T47D (cell line): ENCODE results near the gene ALCAM.

Experiments used
- DNase-seq, 2 experiments: peaks; one replicate each; pipeline versions ENCODE4 v3.0.0 to v3.0.0-alpha.2; 2011 to 2012; ENCODE audit warnings: low read depth in 1 of 2, low spot score in 1 of 2
- JUND ChIP-seq: IDR thresholded peaks from 2 replicates; pipeline ENCODE4 v1.6.1; 2012; ENCODE audit warnings: low read depth
- in situ Hi-C: cut with HindIII; loops from 2 replicates; pipeline ENCODE4 v1.10.0; 2016; ENCODE audit warnings: low sequenced_read_pairs, low pct_unique_long_range_greater_than_20kb

Gene ALCAM

DNA sequence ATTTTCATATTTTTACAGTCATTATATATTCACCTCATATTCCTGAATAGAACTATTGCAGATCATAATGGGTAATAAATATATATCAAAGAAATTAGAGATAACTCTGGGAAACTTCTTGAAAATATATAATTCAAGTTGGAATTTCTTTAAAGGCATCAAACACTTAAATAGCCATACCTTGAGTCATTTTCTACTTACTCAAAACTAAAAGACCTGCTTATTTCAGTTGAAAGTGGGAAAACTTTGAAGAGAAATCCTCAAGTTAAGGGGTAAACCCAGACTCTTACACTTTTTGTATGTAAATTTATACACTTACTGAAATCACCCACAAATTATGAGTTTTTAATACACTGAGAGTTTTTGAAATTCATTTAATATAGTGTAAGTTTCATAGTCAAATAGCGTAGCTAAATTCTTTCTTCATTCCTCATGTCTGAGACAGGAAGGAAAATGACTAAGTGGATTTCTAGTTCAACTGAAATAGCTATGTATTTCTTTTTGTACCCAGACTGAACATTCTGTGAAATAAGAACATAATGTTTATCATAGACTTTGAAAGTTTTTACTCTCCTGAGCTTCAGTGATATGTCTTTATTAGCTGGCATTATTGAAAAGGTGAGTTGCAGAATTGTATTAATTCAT, 4.6 kb upstream of the ALCAM start:
- in situ Hi-C loops = no loop called here
- no peak for DNase-seq
- no peak for TF ChIP-seq JUND

DNA sequence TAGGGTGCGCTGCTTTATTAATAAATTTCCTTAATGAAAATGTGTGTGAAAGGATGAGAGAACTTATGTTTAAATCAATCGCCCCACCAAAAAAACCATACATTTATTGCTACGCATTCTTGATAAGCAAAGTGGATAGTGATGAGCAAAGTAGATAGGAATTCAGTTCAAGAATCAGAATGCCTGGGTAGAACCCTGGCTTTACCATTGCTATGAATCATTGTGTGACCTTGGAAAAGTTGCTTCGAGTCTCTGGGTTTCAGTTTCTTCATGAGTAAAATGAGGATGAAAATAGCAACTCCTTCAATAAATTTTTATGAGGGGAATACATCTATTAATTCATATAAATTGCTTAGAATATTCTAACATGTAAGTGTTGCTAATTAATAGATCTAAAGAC, 2.6 kb upstream of the ALCAM start:
- in situ Hi-C loops = no loop called here
- DNase-seq = no peak
- no peak for TF ChIP-seq JUND

DNA sequence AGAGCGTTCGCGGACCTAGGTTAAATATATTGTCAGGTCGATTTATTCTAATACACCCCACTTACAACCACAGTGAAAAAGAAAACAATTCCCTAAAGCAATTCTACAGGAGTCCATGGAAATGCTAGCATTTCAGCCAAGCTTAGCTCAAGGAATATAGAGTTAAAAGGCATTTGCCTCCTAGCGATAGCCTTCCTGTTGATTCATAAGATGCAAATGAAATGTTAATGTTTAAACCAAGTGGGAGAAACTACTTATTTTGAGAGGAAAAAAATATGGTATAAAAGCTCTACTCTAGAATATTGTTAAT, 1.7 kb upstream of the ALCAM start:
- no peak for DNase-seq
- TF ChIP-seq JUND = no peak
- in situ Hi-C loops = no loop called here

DNA sequence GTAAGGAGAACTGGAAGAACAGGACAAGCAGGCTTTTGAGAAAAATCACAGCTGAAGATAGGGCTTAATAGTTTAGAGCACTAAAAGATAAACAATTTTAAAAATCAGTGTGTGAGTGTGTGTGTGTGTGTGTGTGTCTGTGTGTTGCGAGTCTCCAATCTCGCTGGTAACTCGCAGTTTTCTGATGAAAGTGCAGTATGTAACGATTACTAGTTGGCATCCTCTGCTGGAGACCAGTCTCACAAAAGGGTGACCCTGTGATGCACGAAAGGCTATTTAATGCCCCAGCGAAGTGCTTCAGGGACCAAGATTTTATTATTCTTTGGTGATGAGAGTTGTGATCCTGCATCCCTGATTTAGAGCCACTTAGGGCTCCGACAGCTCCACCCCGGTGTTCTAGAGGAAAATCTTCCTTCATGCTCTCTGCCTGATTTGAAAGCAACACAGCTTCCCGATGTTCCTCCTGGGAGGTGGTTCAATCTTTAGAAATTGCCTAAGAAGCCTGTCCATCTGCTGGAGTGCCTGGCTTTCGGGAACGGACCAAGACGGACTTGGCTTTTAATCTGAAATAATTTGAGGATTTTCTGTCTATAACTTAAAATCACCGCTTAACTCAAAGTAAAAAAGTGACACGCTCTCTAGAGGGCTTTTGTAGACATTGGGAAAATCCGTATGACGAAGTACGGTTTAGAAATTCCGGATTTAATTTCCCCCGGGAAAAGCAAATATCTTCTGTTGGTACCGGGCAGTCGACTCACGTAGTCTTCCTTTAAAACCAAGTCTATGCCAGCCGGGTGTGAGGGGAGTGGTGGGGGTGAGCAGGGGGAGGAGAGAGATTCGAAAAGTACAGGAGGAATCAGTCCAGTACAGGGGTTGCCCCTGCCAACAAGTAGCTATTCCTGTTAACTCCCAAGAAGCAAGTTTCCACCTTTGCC, 1.1 kb upstream of the ALCAM start:
- in situ Hi-C loops = no loop called here
- no peak for TF ChIP-seq JUND

DNA sequence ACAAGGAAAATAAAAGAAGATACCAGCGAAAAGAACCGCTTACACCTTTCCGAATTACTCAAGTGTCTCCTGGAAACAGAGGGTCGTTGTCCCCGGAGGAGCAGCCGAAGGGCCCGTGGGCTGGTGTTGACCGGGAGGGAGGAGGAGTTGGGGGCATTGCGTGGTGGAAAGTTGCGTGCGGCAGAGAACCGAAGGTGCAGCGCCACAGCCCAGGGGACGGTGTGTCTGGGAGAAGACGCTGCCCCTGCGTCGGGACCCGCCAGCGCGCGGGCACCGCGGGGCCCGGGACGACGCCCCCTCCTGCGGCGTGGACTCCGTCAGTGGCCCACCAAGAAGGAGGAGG, 325 bp downstream of the ALCAM start:
- DNase-seq = peak in 1 of 2 experiments; percentile 35
- no peak for TF ChIP-seq JUND
- in situ Hi-C loops = no loop called here

More for the DNA sequence above, 1.1 kb upstream of the ALCAM start:
- DNase-seq = peak in 1 of 2 experiments; percentile 39

DNA sequence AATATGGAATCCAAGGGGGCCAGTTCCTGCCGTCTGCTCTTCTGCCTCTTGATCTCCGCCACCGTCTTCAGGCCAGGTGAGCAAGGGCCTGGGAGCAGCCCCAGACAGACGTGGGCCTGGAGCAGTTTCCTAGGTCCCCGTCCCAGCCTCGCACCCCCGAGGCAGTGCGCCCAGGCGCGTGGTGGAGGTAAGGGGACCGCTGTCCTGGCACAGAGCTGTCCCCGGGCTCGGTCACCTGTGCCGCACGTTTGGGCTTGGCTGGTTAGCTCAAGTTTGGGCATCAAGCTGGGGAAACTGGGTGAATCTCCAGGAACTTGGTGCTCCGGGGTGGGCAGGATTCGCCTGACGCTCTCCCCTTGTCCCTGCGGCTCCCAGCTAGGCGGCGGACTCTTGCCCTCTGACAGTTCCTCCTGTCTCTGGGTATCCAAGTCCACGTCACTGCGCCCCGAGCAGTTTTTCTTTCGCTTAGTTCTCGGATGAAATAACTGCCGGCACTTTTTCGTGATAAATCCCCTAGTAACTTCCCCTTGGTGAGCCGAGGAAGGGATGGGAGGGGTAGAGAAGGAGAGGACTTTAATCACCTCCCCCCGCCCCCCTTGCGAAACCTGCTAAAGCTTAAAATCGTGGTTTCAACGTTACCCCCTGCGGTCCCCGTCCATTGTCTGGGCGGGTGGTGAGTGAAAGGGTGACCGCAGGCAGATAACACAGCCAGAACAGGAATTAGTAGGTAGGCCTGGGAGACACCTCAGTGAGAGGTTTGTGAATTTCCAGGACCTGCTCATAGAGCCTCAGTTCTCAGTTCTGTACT, 901 bp downstream of the ALCAM start:
- peak in 1 of 2 experiments; percentile 58 for DNase-seq
- TF ChIP-seq JUND = no peak
- in situ Hi-C loops = no loop called here

DNA sequence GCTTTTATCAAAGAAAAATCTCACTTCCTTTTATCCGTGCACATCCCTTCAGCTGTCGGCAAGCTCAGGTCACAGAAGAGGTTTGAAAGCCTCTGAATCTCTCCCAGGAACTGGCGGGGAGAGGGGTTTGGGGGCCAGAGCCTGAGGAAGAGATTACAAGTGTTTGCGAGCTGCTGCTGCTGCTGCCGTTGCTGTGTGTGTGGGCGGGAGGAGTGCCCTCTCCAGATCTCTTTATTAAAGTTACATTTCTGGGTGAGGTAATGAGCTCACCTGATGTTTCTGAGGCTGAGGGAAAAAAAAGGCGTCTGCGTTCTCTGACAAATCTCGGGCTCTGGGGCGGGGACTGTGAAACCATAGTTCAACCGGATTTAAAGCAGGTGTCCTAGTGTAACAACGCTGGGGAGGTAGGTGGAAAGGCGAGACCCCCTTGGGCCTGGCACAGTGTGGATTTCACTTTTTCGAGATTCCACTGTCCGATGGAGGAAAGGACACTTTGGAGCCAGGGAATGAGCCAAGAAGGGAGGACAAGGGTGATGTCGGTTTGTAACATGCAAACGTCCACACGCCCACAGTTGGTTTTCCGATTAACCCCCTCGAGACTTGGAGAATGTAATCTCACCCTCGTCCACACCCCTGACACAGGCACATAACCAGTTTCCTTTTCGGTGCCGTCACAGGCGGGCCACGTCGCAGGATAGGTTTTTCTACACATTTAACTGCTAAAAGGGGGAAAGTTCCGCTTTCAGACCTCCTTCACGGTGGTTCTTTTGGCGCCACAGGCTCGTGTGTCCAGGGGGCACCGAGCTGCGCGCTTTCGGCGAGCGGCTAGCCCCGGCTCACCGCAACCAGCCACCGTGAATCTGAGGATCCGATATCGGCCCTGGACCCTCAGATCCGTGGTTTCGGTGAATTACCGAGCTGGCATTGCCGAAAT, 2.1 kb downstream of the ALCAM start:
- in situ Hi-C loops = no loop called here
- DNase-seq = peak in 1 of 2 experiments; percentile 82
- TF ChIP-seq JUND = no peak

DNA sequence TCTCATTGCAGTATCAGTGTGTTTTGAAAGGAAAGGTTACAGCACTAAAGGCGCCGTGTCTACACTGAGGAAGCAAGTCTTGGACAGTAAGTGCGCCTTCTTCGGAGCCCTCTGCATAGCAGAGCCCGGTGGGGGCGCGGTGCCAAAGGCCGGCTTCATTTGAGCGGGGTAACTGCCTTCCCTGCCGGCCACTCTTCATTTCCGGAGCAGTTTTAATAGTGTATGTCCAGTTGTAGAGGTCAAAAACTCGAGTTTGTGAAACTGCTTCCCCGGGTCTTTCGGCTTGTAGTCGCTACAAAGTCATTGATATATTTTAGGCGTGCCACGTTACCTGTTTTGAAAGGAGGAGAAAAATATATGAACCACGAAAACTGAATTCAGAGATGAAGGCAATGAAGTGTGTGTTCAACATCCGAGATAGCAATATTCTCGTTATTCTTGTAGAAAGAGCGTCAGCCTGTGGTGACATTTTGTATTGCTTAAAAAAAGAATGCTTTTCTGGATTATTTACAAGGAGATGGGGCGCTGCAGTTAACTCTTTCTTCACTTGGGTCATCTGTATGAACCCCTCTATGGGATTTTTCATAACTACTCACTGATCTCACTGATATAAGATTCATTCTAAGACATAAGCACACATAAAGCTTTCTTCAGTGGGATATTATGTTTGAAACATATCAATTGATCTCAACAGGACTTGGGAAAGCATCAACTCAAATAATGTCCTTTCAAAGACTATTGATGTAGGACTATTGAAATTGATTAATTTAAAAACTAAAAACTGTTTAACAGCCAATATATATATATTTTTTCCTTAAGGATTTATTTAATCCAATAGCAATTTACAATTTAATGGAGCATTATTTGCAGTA, 3.0 kb downstream of the ALCAM start:
- DNase-seq = peak in 1 of 2 experiments; percentile 73
- in situ Hi-C loops = no loop called here
- no peak for TF ChIP-seq JUND

DNA sequence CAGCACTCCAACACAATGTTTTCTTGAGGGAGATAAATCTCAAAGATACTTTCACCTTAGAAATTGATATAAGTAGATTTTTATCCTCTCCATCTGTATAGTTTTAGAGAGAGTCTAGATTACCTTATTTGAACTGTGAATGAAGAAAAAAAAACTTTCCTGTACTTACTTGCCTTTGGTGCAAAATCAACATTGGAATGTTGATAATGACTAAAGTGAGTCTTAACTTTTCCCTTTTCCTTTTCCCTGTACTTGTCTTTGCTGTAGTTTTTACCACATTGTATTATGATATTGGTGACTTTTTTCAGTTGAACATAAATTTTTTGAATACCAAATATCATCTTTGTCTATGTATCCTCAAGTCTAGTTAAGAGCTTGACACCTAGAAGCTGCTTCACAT, 6.7 kb downstream of the ALCAM start:
- in situ Hi-C loops = no loop called here
- no peak for TF ChIP-seq JUND
- no peak for DNase-seq

DNA sequence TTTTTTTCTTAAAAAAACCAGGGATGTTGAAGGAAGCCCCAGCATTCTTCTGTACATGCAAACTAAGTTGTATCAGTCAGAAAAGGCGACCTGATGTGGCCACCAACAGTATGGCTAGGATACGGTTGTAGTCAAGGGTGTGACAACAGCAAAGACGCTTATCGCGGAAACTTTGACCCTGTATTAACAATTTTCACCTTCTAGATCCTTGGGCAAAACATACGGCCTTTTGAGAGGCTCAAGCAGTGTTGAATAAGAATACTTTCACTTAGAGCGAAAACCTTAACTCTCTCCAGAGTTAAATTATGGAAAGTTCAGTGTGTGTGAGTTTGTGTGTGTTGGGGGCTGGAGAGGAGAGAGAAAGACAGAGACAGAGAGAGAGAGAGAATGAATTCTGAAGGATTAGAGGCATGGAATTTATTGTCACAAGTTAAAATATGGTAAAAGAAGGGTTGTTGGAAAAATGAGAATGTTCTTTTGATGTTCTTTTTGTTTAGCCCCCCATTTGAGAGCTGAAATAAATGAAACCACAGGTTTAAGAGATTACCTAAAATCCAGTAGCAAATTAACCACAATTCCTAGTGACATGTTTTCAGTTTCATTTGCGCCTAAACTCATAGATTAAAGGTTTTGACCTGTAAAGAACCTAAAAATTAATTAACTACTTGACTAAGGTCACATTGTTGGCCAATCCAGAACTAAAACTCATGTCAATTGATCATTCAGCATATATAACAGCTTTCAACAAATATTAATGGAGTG, 9.2 kb downstream of the ALCAM start:
- in situ Hi-C loops = no loop called here
- DNase-seq = no peak
- no peak for TF ChIP-seq JUND
